AG20443 (cell line): ENCODE results near the gene PACS2.
A peak's percentile ranks its signal among the peaks of the same experiment; 100 is the strongest.
"Not testable (repeated sequence)": the region's sequence is repeated elsewhere in the genome, so short reads cannot be mapped to it uniquely, and the experiment has no call there.

Experiments
- DNase-seq: peaks from one replicate; pipeline ENCODE4 v3.0.0; 2012; ENCODE audit warnings: low spot score, mixed read lengths

Gene PACS2

DNA sequence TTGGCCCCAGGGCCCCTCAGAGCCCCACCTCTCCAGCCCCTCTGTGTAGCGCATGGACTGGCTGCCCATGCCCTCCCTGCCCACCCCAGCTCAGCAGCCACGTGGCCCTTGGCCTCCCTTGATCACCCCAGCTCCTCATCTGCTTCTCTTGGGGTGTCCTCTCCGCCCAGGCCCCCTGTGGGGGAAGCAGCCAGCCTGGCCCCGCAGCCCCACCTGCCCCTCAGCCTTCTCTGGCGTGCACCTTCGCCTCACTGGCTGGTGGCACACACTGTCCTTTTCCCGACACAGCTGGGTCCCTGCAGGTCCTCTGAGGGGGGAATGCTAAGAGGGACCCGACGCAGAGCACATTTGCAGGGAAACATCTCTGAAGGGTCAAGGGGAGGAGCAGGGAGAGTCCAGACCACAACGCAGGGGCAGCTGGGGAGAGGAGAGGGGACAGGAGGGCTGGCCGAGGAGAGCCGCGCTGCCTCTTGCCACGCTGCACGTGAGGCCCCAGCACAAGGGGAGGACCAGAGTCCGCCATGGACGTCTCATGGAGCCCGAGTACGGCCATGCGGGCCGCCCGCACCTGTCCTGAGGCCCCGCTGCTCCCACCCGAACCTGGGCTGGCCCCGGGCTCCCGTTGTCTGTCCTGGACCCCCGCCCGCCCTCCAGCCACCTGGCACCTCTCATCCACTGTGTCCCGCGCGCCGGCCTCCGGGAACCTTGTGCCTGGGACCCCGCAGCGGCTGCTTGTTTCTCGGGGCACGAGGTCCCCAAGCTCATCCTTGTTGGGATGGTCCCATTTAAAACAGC, 36.1 kb downstream of the PACS2 start:
- DNase-seq: no peak

DNA sequence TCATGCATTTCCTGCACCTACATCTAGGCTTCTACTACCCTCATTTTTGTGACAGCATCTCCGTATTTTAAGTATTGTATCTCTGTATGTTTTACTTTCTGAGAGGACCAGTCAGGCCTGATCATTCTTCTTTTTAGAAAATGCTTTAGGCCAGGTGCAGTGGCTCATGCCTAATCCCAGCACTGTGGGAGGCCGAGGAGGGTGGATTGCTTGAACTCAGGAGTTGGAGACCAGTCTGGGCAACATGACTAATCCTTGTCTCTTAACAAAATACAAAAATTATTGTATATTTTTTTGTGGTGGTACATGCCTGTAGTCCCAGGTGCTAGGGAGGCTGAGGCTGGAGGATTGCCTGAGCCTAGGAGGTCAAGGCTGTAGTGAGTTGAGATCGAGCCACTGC, 36.9 kb downstream of the PACS2 start:
- DNase-seq: no peak

DNA sequence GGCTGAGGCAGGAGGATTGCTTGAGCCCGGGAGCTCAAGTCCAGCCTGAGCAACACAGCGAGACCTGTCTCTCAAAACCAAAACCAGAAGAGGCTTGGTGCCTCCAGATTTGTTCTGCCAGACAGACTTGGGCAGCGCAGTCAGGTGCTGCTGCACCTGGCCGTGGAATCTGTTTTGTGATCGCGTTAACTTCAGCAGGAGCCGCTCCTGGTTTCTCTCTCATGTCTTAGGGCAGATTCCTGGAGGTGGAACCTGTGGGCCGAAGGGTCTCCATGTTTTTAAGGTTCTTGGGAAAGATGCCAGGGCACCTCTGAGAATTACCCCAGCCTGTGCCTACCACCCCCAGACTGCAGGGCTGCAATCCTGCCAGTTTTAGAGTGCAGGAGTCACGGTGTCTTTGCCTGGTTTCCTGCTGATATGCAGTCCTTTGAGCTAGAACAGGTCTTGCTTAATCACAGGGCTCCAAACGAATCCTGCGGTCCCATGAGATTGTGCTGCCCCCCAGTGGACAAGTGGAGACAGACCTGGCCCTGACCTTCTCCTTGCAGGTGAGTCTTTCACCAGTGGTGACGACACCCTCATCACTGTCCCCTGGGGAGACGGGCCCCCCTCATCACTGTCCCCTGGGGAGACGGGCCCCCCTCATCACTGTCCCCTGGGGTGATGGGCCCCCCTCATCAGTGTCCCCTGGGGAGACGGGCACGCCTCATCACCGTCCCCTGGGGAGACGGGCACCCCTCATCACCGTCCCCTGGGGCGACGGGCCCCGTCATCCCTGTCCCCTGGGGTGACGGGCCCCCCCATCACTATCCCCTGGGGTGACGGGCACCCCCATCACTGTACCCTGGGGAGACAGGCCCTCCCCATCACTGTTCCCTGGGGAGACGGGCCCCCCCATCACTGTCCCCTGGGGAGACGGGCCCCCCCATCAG, 37.6 kb downstream of the PACS2 start:
- peak; percentile 93 for DNase-seq

DNA sequence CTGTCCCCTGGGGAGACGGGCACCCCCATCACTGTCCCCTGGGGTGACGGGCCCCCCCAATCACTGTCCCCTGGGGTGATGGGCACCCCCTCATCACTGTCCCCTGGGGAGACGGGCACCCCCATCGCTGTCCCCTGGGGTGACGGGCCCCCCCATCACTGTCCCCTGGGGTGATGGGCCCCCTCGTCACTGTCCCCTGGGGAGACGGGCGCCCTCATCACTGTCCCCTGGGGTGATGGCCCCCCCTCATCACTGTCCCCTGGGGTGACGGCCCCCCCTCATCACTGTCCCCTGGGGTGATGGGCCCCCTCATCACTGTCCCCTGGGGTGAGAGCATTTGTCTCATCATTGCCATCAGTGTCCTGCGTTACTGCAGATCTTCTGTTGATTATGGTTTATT, 38.6 kb downstream of the PACS2 start:
- DNase-seq: no peak

DNA sequence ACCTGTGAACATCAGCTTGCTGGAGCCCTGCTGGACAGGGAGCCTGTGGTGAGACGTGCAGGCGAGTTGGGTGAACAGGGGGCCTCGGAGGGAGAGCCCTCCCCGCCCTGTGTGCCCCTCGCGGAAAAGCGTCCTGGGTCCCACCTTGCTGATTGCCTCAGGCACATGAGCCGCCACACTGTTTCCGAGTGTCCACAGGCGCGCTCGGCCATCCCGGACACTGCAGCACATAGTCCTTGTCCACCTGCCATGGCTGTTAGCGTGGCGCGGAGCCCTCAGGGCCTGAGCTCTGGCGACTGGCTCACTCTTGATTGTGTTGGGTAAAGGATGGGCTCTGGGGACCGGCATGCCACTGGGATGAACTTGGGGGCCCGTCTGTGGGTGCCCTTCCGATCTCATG, 40.0 kb downstream of the PACS2 start:
- DNase-seq: no peak

DNA sequence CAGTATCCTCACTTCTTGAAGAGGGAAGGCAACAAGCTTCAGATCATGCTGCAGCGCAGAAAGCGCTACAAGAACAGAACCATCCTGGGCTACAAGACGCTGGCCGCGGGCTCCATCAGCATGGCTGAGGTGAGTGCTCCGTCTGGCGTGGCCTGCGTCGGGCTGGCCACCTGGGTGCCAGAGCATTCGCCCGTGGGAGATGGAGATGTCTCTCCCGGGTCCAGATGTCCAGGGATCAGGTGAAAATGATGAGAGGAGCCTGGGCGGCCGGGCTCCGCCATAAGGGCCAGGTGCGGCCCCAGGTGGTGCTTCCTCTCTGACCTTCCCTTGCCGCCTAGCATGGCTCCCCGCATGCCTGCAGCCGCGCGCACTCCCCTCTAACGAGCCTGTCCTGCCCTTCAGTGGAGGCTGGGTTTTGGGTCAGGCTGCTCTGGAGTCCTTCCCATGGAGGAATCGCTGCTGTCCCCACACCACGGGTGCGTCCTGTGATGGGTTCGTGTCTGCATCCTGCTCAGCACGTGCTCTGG, 40.6 kb downstream of the PACS2 start:
- no peak for DNase-seq

DNA sequence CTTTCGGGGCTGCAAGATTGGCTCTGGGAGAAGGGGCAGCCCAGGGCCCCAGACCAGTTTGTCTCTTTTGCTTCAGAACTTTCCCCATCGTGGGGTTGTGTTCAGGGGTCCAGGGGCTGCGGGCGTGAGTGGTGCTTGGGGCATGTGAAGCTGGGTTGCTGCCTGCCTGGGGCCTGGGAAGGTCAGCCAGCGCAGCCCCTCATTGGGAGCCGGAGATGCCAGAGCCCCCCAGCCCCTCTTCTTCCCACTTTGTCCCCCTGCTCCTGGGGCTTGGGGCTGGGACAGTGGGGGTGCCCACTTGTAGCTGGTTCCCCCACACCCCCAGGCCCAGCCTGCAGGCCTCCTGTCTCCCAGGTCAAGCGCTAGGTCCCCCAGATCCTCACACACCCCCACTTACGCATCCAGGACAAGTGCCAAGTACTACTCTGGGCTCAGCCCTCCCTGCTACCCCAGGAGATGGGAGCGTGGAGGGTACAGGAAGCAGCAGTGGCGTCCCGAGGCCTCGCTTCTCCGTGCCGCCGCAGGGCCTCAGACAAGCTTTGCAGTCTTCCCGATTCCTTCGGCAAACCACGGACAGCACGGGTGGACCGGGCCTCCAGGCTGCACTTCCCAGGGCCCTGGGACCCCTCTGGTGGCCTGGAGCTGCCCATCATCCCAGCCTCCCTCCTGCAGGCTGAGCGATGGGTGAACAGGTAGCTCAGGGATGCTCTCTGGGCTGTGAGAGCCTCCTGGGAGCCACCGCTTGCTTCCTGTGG, 41.5 kb downstream of the PACS2 start:
- DNase-seq: no peak

DNA sequence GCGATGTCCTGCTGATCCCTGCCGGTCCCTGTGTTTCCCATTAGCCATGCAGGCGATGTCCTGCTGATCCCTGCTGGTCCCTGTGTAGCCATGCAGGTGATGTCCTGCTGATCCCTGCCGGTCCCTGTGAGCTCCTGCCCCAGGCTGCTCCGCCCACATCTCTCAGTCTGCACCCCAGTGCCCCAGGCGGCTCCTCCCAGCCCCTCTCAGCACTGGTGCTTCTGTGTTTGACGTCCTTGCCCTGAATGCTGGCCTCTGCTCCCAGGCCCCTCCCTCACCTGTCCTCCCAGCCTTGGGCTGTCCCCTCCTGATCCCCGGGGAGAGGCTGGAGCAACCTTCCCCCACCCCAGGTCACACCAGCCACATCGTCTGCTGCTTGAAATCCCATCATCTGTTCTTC, 42.4 kb downstream of the PACS2 start:
- no peak for DNase-seq

DNA sequence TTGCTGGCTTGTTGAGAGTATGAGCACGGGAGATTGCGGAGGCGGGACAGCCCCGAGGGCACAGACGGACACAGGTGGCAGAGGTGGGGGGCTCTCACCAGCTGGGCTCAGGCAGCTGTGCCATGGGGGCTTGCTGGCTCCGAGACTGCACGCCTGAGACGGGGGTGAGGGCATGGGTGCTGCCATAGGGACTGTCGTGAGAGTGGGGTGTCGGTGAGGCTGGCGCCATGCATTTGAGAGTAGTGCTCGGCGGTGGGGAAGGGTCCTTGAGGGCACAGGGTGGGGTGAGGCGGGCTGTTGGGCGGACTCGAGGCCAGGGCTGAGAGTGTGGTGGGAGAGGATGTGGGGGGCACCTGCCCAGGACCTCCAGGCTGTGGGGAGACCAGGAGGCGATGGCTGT, 43.1 kb downstream of the PACS2 start:
- DNase-seq: no peak

DNA sequence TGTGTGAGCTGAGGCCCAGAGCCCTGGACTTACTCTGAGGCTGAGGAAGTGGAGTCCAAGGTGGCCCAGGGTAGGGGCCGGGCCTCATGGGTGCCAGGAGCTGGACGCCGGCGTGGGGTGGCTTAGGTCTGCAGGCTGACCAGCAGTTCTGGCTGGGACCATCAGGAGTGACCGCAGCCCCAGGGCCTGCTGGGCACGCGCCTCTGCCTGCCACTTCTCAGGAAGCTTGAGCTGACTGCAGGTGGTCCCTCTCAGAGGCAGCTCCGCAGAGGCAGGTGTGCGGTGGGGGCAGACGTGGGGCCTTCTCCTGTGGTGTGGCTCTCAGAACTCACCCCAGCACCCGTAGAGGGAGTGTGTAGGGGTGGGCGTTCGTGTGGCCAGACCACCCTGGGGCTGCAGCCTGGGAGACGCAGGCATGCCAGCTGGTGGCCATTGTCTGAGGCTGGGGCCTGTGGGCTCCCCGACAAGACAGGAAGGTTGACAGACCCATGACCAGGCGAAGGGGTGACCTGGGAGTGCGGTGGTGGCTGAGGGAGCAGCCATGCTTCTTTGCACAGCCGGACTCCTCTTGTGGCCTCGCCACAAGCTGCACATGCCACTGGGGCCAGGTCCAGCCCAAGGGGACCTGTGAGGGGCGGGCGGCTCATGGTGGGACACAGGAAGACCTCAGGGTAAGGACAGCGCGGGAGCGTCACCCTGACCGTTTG, 43.7 kb downstream of the PACS2 start:
- no peak for DNase-seq

DNA sequence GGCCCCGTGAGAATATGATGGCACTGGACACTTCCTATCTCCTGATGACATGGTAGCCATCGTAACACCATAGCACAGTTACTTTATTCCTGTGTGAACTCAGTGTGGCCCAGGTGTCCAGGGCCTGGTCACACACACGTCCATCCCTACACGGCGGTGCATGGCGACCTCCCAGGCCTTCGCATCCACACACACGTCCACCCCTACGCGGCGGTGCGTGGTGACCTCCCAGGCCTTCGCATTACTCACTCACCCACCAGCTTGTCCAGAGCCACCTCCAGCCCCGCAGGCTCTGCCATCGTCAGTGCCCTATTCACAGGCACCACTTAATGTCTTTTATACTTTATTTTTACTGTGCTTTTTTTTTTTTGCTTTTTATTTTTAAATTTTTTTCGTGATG, 44.4 kb downstream of the PACS2 start:
- DNase-seq: no peak

DNA sequence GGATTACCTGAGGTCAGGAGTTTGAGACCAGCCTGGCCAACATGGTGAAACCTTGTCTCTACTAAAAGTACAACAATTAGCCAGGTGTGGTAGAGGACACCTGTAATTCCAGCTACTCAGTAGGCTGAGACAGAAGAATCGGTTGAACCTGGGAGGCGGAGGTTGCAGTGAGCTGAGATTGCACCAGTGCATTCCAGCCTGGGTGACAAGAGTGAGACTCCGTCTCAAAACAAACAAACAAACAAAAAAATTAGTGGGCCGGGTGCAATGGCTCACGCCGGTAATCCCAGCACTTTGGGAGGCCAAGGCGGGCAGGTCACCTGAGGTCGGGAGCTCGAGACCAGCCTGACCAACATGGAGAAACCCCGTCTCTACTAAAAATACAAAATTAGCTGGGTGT, 46.9 kb downstream of the PACS2 start:
- DNase-seq: not testable (repeated sequence)

DNA sequence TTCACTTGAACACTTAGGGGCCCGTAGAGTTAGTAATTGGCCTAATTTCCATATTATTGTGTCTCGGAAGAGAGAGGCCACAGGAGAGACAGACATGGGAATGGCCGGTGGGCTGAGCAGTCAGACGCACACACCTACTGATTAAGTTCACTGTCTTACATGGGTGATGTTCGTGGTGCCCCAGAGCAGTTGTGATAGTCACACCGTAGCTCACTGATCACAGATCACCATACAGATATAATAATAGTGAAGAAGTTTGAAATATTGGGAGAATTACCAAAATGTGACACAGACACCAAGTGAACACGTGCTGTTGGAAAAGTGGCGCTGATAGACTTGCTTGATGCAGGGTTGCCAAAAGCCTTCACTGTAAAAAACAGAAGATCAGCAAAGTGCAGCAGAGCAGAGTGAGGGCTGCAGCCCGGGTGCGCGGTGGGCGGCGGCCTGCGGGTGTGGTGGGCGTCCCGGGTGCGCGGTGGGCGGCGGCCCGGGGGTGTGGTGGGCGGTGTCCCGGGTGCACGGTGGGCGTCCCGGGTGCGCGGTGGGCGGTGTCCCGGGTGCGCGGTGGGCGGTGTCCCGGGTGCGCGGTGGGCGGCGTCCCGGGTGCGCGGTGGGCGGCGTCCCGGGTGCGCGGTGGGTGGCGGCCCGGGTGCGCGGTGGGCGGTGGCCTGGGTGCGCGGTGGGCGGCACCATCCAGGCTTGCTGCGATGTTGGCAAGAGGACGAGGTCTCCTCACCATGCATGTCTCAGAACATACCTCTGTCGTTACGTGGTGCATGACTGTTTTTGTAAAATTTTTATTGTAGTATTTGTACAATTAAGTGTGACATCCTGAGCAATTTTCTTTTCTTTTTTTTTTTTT, 49.5 kb downstream of the PACS2 start:
- peak; percentile 95 for DNase-seq

DNA sequence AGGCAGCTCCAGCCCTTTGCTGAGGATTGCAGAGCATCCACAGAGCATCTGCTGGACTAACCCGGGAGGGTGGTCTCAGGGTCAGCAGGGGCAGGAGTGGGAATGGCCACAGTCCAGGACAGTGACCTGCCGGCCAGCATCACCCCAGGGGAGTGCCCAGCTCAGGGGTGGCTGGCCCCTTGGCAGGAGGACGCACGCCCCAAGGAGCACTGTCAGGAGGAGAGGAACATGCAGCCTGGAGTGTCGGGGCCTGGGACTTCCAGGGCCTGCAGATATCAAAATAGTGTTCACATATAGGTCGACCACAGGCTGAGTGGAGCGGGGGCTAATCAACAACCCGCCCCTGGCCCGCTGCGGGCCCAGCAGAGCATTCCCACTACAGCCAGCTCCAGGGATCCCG, 50.6 kb downstream of the PACS2 start:
- no peak for DNase-seq

DNA sequence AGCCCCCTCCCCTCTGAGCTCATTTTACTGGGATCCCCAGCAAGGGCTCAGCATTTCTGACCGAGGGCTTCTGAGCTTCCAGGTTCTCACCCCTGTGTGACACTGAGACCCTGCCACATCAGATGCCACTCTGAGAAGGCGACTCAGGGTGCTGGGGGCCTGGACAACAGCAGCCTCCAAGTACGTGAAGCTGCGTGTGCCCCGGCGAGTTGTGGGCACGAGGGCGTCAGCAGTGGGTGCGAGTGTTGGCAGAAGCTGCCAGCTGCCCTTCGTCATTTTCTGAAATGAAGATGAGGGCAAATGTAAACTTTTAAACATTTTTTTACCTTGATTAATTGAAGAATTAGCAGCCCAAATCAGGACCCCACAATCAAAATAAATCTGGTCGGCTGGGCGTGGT, 51.1 kb downstream of the PACS2 start:
- DNase-seq: no peak

DNA sequence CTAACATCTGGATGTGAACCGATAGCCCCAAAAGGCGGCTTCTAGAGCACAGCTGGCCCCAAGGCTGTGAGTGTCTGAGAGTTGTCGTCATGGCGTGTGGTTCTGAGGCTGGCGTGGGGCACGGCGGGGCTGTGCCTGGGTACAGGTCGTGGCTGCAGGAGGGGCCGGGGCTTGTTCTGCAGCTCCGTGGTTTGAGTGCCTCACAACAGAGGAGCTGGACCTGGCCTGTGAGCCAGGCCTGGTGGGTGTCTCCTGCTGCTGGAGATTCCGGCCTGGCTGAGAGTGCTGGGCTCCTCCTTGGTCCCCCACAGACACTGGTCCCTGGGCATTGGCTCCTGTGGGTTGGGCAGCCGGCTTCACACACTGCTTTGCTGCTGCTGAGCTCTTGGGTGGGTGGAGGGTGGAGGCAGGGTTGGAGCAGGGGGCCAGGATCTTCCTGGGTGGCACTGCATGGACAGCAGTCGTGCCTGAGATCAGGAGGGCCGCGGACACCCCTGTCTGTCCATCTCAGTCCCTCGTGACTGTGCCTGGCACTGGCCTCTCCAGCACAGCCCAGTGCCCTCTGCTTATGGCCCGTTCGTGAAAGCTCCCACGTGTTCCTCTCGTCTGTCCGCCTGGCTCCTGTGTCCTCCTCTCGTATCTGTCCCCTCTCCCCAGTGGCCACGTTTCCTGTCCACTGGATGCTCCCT, 52.0 kb downstream of the PACS2 start:
- DNase-seq: no peak

DNA sequence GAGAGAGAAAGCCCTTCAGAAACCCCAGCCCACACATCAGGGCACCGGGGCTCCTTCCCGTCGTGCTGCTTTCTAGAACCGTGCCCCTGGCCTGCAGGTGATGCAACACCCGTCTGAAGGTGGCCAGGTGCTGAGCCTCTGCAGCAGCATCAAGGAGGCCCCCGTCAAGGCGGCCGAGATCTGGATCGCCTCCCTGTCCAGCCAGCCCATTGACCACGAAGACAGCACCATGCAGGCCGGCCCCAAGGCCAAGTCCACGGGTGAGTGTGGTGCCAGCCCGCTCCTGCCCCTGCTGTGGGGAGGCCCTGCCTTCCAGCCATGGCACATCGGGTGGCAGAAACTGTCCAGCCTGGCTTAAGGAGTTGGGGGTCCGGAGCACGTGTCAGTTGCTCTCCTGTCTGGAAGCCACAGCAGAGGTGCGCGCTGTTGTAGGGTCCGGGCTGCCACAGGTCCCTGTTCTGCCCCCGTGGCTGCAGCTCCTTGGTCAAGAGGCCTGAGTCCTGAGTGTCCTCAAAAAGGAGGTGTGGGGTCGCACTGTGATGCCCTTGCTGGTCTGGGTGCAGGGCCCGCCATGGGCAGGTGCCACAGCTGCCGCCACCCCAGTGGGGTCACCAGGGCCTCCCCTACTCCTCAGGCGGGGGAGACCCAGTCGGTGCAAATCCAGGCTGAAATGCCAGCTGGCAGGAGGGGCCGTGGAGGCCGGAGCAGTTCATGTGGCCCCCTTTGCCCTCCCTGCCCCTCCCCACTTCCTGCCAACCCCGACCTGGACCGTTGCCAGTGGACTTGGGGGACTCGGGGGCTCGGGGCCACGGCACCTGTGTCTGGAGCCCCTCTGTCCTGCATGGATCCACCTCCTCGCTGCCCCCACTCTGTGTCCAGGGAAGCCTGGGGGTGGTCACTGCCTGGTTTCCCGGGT, 52.8 kb downstream of the PACS2 start:
- no peak for DNase-seq

DNA sequence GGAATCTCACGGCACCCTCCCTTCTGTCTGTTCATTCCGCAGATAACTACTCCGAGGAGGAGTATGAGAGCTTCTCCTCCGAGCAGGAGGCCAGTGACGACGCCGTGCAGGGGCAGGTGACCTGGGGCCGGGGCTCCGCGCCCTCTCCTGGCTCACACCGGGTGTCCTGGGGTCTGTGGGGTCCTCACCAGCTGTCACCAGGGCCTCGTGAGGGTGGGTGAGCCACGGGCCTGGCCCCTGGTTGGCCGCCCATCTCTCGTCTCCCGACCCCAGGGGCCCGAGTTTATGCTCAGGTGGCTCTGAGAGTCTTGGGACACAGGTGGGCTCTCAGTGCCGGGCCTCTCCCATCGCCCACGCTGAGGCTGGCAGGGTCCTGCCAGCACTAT, 53.5 kb downstream of the PACS2 start:
- DNase-seq: no peak

DNA sequence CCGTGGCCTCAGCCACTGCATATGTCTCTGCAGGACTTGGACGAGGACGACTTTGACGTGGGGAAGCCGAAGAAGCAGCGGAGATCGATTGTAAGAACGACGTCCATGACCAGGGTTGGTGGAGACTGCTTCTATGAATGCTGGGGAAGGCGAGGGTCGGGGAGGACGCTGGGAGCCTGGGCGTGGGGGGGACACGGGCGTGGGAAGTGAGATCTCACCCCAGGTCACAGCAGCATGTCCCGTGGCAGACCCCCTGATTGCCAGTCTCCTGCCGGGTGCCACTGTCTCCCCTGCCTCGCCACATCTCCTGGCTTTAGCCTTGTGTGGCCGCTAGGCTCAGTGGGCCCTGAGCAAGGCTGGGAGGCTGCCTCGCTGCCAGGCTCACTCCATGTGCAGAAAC, 53.9 kb downstream of the PACS2 start:
- DNase-seq: no peak
